ENCODE data around the gene CPT1B. TPM values are rescaled to one million over a fixed set of nuclear protein-coding genes. Genes with fewer than 3 reads are reported as not detected.
A peak's percentile ranks its signal among the peaks of the same experiment; 100 is the strongest.

CPT1B gene
- total and polyA plus RNA-seq, 10 of the 15 experiments (the other 5 are each of a cell fraction or from before 2014, with no cell fraction given) = 3.5 to 54.0 (median 21.7) TPM

DNA sequence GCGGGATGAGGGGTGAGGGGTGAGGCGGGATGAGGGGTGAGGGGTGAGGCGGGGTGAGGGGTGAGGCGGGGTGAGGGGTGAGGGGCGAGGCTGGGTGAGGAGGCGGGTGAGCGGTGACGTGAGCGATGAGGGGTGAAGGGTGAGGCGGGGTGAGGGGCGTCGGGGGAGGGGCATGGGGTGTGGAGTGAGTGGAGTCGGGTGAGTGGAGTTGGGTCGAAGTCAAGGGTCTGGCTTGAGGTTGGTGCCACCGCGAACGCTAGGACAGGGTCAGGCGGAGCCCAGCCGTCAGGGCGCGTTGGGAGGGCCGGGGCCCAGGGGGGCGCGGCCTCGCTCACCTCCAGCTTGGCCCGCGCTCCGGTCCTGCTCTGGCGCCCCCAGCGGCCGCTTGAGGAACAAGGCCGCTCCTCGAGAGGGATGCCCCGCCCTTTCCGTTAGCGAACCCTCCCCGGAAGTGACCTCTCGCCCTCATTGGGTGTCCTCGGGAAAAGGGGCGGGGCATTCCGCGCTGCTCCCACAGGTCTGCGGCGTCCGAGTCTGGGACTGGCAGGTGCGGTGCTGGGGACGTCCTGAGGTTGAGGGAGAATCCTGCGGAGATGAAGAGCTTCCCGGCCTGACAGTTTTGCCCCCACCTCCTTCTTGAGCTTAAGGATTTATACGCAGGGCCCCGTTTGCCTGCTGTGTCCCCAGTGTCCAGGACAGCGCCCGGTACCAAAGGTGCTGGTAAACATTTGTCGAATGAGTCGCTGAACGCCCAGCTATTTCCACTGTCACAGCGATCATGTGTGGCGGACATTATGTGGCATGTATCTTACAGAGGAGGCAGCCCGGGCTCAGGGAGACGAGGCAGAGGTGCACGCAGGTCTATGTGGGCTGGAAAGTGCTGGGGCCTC is 15.5 kb downstream of the CPT1B start, which contains the start of gene SYCE3 (continued):
- TF ChIP-seq HDGF (IDR thresholded peaks at IDR 0.05) = 0 out of 2 replicates have a peak, but pooled peaks have one; percentile 51
- TF ChIP-seq RB1 (IDR thresholded peaks at IDR 0.05; ENCODE audit: borderline replicate concordance) = peak; percentile 85; the same call in 1 of the 2 replicates
- TF ChIP-seq ESRRA (IDR thresholded peaks at IDR 0.05; ENCODE audit: low read length) = no peak
- TF ChIP-seq, protein P1, sequence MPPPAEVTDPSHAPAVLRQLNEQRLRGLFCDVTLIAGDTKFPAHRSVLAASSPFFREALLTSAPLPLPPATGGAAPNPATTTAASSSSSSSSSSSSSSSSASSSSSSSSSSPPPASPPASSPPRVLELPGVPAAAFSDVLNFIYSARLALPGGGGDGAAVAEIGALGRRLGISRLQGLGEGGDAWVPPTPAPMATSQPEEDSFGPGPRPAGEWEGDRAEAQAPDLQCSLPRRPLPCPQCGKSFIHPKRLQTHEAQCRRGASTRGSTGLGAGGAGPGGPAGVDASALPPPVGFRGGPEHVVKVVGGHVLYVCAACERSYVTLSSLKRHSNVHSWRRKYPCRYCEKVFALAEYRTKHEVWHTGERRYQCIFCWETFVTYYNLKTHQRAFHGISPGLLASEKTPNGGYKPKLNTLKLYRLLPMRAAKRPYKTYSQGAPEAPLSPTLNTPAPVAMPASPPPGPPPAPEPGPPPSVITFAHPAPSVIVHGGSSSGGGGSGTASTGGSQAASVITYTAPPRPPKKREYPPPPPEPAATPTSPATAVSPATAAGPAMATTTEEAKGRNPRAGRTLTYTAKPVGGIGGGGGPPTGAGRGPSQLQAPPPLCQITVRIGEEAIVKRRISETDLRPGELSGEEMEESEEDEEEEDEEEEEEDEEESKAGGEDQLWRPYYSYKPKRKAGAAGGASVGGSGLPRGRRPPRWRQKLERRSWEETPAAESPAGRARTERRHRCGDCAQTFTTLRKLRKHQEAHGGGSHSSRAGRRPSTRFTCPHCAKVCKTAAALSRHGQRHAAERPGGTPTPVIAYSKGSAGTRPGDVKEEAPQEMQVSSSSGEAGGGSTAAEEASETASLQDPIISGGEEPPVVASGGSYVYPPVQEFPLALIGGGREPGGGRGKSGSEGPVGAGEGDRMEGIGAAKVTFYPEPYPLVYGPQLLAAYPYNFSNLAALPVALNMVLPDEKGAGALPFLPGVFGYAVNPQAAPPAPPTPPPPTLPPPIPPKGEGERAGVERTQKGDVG (CRISPR knock-in tag; IDR thresholded peaks at IDR 0.05) = no peak
- no peak for TF ChIP-seq SREBF2 (IDR thresholded peaks at IDR 0.05; ENCODE audit: low read length)
- TF ChIP-seq, protein P2, sequence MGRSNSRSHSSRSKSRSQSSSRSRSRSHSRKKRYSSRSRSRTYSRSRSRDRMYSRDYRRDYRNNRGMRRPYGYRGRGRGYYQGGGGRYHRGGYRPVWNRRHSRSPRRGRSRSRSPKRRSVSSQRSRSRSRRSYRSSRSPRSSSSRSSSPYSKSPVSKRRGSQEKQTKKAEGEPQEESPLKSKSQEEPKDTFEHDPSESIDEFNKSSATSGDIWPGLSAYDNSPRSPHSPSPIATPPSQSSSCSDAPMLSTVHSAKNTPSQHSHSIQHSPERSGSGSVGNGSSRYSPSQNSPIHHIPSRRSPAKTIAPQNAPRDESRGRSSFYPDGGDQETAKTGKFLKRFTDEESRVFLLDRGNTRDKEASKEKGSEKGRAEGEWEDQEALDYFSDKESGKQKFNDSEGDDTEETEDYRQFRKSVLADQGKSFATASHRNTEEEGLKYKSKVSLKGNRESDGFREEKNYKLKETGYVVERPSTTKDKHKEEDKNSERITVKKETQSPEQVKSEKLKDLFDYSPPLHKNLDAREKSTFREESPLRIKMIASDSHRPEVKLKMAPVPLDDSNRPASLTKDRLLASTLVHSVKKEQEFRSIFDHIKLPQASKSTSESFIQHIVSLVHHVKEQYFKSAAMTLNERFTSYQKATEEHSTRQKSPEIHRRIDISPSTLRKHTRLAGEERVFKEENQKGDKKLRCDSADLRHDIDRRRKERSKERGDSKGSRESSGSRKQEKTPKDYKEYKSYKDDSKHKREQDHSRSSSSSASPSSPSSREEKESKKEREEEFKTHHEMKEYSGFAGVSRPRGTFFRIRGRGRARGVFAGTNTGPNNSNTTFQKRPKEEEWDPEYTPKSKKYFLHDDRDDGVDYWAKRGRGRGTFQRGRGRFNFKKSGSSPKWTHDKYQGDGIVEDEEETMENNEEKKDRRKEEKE (IDR thresholded peaks at IDR 0.05) = no peak
- TF ChIP-seq FOXM1 (IDR thresholded peaks at IDR 0.05; ENCODE audit: low read depth, low read length) = no peak
- TF ChIP-seq, protein P3, sequence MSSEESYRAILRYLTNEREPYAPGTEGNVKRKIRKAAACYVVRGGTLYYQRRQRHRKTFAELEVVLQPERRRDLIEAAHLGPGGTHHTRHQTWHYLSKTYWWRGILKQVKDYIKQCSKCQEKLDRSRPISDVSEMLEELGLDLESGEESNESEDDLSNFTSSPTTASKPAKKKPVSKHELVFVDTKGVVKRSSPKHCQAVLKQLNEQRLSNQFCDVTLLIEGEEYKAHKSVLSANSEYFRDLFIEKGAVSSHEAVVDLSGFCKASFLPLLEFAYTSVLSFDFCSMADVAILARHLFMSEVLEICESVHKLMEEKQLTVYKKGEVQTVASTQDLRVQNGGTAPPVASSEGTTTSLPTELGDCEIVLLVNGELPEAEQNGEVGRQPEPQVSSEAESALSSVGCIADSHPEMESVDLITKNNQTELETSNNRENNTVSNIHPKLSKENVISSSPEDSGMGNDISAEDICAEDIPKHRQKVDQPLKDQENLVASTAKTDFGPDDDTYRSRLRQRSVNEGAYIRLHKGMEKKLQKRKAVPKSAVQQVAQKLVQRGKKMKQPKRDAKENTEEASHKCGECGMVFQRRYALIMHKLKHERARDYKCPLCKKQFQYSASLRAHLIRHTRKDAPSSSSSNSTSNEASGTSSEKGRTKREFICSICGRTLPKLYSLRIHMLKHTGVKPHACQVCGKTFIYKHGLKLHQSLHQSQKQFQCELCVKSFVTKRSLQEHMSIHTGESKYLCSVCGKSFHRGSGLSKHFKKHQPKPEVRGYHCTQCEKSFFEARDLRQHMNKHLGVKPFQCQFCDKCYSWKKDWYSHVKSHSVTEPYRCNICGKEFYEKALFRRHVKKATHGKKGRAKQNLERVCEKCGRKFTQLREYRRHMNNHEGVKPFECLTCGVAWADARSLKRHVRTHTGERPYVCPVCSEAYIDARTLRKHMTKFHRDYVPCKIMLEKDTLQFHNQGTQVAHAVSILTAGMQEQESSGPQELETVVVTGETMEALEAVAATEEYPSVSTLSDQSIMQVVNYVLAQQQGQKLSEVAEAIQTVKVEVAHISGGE (CRISPR knock-in tag; IDR thresholded peaks at IDR 0.05) = no peak
- peak; percentile 59; the same call in 1 of the 2 replicates for TF ChIP-seq CHD2 (IDR thresholded peaks at IDR 0.05; ENCODE audit: borderline replicate concordance, low read depth, low read length)
- TF ChIP-seq, protein P4, sequence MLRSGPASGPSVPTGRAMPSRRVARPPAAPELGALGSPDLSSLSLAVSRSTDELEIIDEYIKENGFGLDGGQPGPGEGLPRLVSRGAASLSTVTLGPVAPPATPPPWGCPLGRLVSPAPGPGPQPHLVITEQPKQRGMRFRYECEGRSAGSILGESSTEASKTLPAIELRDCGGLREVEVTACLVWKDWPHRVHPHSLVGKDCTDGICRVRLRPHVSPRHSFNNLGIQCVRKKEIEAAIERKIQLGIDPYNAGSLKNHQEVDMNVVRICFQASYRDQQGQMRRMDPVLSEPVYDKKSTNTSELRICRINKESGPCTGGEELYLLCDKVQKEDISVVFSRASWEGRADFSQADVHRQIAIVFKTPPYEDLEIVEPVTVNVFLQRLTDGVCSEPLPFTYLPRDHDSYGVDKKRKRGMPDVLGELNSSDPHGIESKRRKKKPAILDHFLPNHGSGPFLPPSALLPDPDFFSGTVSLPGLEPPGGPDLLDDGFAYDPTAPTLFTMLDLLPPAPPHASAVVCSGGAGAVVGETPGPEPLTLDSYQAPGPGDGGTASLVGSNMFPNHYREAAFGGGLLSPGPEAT (IDR thresholded peaks at IDR 0.05; ENCODE audit: low read depth) = 0 out of 2 replicates have a peak, but pooled peaks have one; percentile 39
- no peak for TF ChIP-seq TARDBP (IDR thresholded peaks at IDR 0.05; ENCODE audit: borderline replicate concordance)
- TF ChIP-seq JUND (IDR thresholded peaks at IDR 0.05; ENCODE audit: low read depth, low read length) = no peak
- peak; percentile 33 for TF ChIP-seq HCFC1 (IDR thresholded peaks at IDR 0.05; ENCODE audit: low read length)
- TF ChIP-seq, protein P5, sequence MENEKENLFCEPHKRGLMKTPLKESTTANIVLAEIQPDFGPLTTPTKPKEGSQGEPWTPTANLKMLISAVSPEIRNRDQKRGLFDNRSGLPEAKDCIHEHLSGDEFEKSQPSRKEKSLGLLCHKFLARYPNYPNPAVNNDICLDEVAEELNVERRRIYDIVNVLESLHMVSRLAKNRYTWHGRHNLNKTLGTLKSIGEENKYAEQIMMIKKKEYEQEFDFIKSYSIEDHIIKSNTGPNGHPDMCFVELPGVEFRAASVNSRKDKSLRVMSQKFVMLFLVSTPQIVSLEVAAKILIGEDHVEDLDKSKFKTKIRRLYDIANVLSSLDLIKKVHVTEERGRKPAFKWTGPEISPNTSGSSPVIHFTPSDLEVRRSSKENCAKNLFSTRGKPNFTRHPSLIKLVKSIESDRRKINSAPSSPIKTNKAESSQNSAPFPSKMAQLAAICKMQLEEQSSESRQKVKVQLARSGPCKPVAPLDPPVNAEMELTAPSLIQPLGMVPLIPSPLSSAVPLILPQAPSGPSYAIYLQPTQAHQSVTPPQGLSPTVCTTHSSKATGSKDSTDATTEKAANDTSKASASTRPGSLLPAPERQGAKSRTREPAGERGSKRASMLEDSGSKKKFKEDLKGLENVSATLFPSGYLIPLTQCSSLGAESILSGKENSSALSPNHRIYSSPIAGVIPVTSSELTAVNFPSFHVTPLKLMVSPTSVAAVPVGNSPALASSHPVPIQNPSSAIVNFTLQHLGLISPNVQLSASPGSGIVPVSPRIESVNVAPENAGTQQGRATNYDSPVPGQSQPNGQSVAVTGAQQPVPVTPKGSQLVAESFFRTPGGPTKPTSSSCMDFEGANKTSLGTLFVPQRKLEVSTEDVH (IDR thresholded peaks at IDR 0.05; ENCODE audit: low read depth, partially characterized antibody) = no peak
